Endometrial microvascular endothelial cells (primary cell): Measurements from ENCODE around the gene NPBWR2. TPM values are rescaled to one million over a fixed set of nuclear protein-coding genes. Genes with fewer than 3 reads are reported as not detected.

Experiments used
- in situ Hi-C: cut with HindIII; loops from 2 replicates; pipeline ENCODE4 v1.10.0; 2017; ENCODE audit warnings: low sequenced_read_pairs, low pct_unique_long_range_greater_than_20kb; ENCODE audit errors: inconsistent ontology term
- total RNA-seq: library from RNA; depleted of rRNA; stranded (reverse); fragments of >200 nt; gene quantifications from one replicate; pipeline ENCODE4 v1.2.3, GENCODE V29; 2015; ENCODE audit errors: inconsistent ontology term

The NPBWR2 gene
- total RNA-seq, 1 donor from 2014 or later = not detected

GRCh38 chr20:64108731-64109681, 1.6 kb upstream of the NPBWR2 start:
- in situ Hi-C loops = no loop called here

DNA sequence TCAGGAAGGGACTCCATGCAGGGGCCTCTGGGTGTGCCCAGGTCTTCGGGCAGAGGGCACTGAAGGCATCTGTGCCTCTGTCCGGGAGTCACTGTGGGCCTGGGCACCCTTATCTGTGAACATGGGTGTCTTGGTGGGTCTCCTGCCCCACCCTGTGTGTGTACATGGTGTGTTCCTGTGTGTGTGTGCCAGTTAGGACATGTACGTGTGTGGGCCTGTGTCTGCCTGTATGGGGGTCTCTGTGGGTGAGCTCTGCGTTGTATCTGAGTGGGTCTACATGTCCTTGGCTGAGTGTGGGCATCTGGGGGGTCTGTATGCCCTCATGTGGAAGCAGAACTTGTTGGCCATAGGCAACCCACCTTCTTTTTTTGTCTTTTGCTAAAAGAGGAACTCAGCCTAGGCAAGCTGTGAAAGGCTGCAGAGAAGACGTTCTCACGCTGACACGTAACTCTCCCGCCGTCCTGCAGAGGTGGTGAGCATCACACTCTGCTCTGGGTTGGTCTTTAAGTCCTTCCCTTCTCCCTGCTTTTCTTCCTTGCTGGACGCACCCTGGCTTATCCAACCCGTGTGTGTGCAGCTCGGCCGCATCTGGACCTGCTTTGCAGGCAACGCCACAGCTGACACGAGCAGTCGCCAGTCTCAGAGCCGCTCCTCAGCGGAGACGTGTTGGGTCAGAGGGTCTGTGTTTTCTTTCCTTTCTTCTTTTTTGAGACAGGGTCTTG, 532 bp upstream of the NPBWR2 start:
- in situ Hi-C loops = no loop called here

- in situ Hi-C loops = no loop called here
These were observed 867 bp downstream of the NPBWR2 start for GRCh38 chr20:64106435-64106961.

- in situ Hi-C loops = no loop called here
These were observed 1.4 kb downstream of the NPBWR2 start for GRCh38 chr20:64105846-64106434.

GRCh38 chr20:64104667-64105451, 2.5 kb downstream of the NPBWR2 start:
- in situ Hi-C loops = no loop called here

DNA sequence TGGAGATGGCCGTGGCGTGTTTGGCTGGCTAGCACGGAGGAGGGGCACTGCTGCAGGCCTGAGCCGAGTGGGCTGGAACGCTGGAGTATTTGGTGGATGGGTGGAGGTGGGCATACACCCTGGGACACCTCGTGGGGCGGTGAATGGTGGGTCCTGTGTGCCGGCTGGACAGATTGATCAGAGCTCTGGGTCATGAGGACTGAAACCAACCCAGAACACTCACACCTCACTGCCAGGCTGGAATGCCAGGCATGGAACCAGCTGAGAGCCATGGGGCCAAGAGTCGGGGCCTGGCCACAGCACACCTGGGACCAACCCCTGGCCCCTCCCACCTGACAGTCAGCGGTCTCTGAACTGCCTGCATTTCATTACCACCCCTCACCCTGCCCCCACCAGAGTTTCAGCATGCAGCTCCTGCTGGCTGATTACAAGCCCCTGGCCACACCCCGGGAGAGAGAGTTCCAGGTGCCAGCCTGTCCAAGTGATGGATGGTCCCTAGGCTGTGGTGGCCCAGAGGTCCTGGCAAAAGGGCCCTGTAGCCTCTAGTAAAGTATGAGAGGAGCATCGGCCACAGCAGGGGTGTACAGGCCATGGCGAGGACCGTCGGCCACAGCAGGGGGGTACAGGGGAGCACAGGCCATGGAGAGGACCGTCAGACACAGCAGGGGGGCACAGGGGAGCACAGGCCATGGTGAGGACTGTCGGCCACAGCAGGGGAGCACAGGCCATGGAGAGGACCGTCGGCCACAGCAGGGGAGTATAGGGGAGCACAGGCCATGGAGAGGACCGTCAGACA, 3.3 kb downstream of the NPBWR2 start:
- in situ Hi-C loops = no loop called here

GRCh38 chr20:64102647-64103354, 4.6 kb downstream of the NPBWR2 start:
- in situ Hi-C loops = no loop called here

- in situ Hi-C loops = no loop called here
These were observed 5.4 kb downstream of the NPBWR2 start for GRCh38 chr20:64101731-64102621.

- in situ Hi-C loops = no loop called here
These were observed 6.2 kb downstream of the NPBWR2 start for GRCh38 chr20:64100946-64101688.

DNA sequence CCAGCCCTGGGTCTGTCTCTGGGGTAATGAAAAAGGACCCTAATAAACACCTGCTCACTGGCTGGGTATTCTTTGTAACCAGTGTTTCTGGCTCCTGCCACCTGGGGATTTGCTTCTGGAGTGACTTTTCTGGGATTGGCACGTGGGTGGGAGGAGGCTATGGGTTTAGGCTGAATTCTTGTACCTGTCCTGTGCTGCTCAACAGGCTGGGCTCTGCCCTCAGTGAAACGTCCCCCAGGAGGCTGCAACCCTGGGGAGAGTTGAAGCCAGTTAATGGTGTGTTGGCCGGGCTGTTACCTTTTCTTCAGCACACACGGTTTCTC, 6.8 kb downstream of the NPBWR2 start:
- in situ Hi-C loops = no loop called here

DNA sequence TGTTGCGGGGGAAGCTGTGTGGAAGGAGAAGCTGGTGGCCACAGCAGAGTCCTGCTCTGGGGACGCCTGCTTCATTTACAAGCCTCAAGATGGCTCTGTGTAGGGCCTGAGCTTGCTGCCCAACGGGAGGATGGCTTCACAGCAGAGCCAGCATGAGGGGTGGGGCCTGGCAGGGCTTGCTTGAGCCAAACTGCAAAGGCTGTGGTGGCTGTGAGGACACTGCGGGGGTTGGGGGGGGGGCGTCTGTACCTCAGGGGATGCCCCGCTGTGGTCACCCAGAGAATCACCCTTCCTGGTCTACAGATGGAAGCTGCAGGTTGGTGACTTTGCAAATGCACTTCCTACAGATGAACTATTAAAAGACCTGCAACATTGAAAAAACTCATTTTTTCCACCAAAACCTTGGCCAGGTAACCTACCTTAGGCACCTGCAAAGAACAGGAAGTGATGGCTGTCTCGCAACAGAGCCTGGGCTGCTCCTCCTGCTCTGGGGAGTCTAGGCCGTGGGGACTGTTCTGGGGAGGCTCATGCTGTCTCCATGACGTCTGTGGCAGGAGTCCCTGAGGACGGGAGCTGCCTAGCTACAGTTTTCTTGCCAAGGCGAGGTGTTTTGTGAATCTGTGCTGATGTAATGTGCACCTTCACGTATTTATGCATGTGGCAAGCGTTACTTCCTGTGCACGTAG, 7.3 kb downstream of the NPBWR2 start:
- in situ Hi-C loops = no loop called here

DNA sequence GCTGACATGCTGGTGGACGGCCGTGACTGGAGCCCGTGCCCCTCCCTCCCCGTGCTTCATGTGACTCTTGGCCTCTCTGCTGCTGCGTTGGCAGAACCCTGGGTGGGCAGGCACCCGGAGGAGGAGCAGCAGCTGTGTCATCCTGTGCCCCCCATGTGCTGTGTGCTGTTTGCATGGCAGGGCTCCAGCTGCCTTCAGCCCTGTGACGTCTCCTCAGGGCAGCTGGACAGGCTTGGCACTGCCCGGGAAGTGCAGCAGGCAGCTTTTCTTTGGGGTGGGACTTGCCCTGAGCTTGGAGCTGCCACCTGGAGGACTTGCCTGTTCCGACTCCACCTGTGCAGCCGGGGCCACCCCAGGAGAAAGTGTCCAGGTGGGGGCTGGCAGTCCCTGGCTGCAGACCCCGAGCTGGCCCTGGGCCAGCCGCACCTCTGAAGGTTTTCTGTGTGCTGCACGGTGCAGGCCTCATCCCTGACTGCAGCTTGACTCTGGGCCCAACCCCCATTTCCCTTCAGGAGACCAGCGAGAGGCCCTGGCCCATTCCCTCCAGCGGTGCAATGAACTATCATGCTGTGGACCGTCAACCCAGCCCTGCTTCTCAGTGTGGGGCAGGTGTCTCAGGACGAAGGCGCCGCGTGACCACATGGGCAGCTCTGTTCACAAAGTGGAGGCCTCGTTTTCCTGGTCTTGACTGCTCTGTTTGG, 8.1 kb downstream of the NPBWR2 start:
- in situ Hi-C loops = no loop called here

- in situ Hi-C loops = no loop called here
These were observed 8.8 kb downstream of the NPBWR2 start for GRCh38 chr20:64098471-64099013.

- in situ Hi-C loops = no loop called here
These were observed 10.8 kb downstream of the NPBWR2 start for GRCh38 chr20:64096535-64096934.

DNA sequence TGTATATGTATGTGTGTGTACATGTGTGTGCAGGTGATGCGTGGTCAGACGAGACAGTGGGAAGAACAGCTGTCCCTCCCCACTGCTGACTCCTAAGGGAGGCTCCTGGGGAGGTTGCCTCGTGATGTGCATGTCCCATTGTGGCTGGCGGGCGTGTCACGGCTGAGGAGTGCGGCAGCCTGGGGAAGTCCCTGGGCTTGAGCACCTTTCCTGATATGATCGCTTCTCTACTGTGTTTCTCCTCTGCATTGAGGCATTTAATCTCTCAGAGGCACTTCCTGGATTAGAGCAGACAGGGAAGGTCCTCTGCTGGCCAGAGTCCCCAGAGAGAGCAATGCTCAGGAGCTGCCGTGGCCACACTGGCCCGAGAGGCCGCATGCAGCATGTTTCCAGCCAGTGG, 11.4 kb downstream of the NPBWR2 start:
- in situ Hi-C loops = no loop called here
